ENCODE measurements around the gene SNX4.
A peak's percentile ranks its signal among the peaks of the same experiment; 100 is the strongest.

SNX4 gene

DNA sequence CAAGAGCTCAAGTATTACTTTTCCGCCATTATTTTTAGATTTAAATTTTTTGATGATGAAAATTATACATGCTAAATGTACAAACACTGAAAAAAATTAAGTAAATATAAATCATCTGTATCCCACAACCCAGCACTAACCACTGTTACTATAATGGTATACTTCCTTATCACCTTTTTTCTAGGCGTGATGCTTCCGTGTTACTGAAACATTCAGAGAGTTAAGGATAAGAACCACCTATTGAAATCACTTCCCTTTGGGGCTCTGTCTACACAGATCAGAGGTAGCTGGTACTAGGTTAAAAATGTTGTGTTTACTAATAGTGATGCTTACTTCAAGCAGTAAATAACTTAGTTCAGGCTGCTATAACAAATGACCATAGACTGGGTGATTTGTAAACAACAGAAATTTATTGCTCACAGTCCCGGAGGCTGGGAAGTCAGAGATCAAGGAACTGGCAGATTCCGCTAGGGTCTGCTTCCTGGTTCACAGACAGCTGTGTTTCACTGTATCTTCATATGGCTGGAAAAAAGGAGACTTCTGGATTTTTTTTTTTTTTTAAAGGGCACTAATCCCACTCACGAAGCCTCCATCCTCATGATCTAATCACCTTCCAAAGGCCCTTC lies 6.4 kb downstream of the SNX4 start:
- TF ChIP-seq, protein P1, sequence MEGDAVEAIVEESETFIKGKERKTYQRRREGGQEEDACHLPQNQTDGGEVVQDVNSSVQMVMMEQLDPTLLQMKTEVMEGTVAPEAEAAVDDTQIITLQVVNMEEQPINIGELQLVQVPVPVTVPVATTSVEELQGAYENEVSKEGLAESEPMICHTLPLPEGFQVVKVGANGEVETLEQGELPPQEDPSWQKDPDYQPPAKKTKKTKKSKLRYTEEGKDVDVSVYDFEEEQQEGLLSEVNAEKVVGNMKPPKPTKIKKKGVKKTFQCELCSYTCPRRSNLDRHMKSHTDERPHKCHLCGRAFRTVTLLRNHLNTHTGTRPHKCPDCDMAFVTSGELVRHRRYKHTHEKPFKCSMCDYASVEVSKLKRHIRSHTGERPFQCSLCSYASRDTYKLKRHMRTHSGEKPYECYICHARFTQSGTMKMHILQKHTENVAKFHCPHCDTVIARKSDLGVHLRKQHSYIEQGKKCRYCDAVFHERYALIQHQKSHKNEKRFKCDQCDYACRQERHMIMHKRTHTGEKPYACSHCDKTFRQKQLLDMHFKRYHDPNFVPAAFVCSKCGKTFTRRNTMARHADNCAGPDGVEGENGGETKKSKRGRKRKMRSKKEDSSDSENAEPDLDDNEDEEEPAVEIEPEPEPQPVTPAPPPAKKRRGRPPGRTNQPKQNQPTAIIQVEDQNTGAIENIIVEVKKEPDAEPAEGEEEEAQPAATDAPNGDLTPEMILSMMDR (IDR thresholded peaks at IDR 0.05; ENCODE audit: extremely low read depth, missing control alignments): no peak

DNA sequence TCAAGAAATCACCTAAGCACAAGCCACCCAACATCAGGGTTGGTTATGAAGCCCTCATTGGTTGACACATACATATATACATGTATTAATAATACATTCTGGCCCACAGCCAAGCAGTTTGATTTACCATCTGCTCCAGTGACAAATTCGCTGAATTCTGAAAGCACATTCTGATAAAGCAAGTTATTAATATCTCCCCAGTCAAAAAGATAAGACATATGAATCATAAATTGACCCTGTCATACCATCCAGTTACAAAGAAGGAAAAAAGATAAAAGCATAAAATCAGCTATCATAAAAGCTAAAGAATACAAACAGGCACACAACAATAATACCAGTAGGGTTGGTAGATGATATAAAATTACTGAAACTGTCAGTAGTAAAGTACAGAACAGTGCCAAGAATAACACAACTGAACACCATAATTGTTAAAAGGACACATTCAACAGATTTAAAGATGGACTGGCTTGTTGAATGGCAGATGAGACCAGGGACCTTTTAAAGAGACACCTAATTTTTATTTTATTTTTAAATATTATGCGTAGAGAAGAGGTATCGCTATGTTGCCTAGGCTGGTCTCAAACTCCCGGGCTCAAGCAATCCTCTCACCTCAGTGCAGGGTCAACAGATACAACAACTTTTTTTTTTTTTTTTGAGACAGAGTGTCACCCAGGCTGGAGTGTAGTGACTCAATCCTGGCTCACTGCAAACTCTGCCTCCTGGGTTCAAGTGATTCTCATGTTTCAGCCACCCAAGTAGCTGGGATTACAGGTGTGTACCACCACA lies 7.7 kb downstream of the SNX4 start:
- TF ChIP-seq, protein P1 (IDR thresholded peaks at IDR 0.05; ENCODE audit: extremely low read depth, missing control alignments): no peak
- peak; percentile 6 for DNase-seq (ENCODE audit: low spot score)

More for the DNA sequence above, 6.4 kb downstream of the SNX4 start:
- no peak for DNase-seq (ENCODE audit: low spot score)

DNA sequence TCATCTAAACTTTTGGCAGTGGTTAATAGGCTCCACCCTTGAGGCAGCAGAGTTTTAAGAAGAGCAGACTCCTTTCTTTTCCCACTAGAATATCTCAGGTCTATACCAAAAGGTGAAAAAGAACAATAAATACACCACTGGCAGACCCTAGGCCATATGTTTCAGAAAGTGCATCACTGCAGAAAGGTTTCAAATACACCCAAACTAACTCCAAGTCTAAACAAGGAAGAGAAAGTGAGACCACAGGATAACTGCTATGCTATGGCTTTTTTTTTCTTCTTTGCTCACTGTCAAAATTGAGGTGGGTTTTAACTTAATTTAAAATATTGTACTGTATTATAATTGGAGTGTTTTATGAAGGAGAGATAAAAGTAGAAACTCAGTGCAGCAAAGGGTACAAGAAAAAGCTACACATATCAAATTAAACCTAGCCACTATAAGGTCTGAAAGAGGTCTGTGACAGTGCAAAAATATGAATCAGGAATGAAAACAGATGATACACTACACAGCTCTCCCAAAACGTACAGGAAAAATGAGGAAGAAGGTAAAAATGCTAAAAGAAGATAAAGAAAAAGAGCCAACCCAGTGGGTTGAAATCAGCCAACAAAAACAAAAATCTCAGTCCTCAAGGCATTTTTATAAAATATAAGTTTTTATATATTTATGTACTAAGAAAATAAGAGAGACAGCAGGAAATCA lies 8.4 kb downstream of the SNX4 start:
- DNase-seq (ENCODE audit: low spot score): no peak
- TF ChIP-seq, protein P1 (IDR thresholded peaks at IDR 0.05; ENCODE audit: extremely low read depth, missing control alignments): no peak

DNA sequence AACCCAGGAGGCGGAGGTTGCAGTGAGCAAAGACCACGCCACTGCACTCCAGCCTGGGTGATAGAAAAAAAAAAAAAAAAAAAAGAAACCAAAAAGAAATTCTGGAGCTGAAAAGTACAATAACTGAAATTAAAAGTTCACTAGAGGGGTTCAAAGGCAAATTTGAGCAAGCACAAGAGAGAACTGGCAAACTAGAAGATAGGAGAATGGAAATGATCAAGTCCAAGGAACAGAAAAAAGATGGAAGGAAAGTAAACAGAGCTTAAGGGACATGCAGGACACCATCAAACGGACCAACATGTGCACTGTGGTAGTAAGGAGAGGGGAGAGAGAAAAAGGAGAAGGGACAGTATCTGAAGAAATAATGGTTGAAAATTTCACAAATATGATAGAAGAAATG lies 12.9 kb downstream of the SNX4 start:
- TF ChIP-seq, protein P1 (IDR thresholded peaks at IDR 0.05; ENCODE audit: extremely low read depth, missing control alignments): no peak

DNA sequence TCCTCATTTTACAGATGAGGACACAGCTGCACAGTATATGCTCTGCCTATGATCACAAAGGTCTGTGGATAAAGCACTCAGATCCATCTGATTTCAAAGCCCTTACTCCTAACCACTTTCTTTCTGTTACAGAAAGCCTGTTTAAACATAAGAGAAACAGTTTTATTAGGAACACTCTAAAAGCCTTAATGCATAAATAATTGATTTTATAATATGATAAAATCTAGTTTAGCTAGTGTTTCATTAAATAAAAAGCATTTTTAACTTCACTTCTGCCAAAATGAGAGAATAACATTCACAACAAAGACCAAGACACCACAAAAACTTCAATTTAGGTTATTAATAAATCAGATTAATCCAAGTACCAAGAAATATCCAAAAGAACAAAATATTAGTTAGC lies 21.4 kb downstream of the SNX4 start:
- DNase-seq (ENCODE audit: low spot score): no peak
- TF ChIP-seq, protein P1 (IDR thresholded peaks at IDR 0.05; ENCODE audit: extremely low read depth, missing control alignments): no peak

More for the DNA sequence above, 12.9 kb downstream of the SNX4 start:
- no peak for DNase-seq (ENCODE audit: low spot score)

DNA sequence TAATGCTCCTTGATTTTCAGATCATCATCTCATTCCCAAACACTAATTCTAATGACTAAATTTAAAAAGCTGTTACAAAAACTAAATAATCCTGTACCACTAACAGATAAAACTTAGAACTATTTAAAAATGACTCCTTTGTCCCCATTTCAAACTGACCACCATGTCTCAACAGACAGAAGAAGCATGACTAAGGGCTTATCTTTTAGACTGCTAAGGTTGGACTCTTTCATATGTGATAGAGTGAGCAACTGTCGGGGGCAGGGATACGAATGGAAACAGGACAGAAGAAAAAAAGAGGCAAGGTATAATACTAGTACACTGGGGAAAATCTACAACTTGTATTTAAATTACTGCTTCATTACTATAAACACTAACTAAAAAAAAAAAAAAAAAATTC lies 23.3 kb downstream of the SNX4 start:
- TF ChIP-seq, protein P1 (IDR thresholded peaks at IDR 0.05; ENCODE audit: extremely low read depth, missing control alignments): no peak
- no peak for DNase-seq (ENCODE audit: low spot score)

DNA sequence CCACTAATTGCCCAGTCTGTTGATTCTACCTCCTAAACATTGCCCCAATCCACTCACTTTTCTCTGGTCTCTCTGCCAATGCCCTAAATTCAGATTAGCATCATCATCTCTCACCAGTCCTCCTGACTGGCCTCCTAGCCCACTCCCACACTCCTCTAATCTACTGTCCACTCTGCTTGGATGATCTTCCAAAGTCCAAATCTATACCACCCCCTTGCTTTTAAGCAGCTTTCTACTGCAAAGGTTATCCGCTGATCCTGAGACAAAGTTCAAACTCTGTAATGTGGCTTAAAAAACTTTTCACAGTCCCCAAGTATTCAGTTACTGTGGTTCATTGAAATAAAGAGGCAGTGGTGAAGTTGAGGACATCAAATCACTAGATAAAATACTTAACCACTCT lies 37.6 kb downstream of the SNX4 start:
- TF ChIP-seq, protein P1 (IDR thresholded peaks at IDR 0.05; ENCODE audit: extremely low read depth, missing control alignments): no peak
- DNase-seq (ENCODE audit: low spot score): no peak

Measured in GM20000 (cell line).